ENCODE data around the gene DKC1.

DNA sequence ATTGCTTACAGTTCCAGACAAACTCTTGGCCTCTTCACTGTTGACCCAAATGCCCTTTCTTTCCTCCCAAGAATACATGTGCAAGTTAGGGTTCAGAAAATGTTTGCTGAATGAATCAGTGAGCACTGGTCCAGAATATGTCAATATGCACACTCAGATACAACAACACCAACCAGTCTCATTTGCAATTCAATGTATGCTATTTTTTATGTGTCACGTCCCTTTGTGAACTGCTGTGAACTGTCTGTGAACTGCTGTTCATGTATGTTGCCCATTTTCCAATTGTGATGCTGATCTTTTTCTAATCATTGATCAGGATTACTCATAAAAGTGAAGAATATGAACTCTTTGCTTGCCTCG lies 29.6 kb upstream of the DKC1 start:
- TF ChIP-seq EZH2phosphoT487 (IDR thresholded peaks at IDR 0.05; ENCODE audit: borderline replicate concordance): no peak
- TF ChIP-seq POLR2A (IDR thresholded peaks at IDR 0.05; ENCODE audit: borderline replicate concordance, extremely low read depth, insufficient read depth, insufficient read length): no peak
- TF ChIP-seq, protein P1, sequence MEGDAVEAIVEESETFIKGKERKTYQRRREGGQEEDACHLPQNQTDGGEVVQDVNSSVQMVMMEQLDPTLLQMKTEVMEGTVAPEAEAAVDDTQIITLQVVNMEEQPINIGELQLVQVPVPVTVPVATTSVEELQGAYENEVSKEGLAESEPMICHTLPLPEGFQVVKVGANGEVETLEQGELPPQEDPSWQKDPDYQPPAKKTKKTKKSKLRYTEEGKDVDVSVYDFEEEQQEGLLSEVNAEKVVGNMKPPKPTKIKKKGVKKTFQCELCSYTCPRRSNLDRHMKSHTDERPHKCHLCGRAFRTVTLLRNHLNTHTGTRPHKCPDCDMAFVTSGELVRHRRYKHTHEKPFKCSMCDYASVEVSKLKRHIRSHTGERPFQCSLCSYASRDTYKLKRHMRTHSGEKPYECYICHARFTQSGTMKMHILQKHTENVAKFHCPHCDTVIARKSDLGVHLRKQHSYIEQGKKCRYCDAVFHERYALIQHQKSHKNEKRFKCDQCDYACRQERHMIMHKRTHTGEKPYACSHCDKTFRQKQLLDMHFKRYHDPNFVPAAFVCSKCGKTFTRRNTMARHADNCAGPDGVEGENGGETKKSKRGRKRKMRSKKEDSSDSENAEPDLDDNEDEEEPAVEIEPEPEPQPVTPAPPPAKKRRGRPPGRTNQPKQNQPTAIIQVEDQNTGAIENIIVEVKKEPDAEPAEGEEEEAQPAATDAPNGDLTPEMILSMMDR (IDR thresholded peaks at IDR 0.05 in 2 of 3, conservative IDR thresholded peaks at IDR 0.05 in 1 of 3; ENCODE audit: borderline replicate concordance in 1 of 3, insufficient read depth in 1 of 3, low read depth in 2 of 3, low read length in 2 of 3): no peak
- no peak for TF ChIP-seq JUND (IDR thresholded peaks at IDR 0.05)
- TF ChIP-seq POLR2AphosphoS5 (IDR thresholded peaks at IDR 0.05; ENCODE audit: low read depth, low read length): no peak
- TF ChIP-seq, protein P2, sequence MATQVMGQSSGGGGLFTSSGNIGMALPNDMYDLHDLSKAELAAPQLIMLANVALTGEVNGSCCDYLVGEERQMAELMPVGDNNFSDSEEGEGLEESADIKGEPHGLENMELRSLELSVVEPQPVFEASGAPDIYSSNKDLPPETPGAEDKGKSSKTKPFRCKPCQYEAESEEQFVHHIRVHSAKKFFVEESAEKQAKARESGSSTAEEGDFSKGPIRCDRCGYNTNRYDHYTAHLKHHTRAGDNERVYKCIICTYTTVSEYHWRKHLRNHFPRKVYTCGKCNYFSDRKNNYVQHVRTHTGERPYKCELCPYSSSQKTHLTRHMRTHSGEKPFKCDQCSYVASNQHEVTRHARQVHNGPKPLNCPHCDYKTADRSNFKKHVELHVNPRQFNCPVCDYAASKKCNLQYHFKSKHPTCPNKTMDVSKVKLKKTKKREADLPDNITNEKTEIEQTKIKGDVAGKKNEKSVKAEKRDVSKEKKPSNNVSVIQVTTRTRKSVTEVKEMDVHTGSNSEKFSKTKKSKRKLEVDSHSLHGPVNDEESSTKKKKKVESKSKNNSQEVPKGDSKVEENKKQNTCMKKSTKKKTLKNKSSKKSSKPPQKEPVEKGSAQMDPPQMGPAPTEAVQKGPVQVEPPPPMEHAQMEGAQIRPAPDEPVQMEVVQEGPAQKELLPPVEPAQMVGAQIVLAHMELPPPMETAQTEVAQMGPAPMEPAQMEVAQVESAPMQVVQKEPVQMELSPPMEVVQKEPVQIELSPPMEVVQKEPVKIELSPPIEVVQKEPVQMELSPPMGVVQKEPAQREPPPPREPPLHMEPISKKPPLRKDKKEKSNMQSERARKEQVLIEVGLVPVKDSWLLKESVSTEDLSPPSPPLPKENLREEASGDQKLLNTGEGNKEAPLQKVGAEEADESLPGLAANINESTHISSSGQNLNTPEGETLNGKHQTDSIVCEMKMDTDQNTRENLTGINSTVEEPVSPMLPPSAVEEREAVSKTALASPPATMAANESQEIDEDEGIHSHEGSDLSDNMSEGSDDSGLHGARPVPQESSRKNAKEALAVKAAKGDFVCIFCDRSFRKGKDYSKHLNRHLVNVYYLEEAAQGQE (IDR thresholded peaks at IDR 0.05; ENCODE audit: low read depth): no peak
- no peak for TF ChIP-seq EGR1 (IDR thresholded peaks at IDR 0.05; ENCODE audit: low read depth)

Data from HCT116 (cell line).